ENCODE results near the gene ELAVL4.

DNA sequence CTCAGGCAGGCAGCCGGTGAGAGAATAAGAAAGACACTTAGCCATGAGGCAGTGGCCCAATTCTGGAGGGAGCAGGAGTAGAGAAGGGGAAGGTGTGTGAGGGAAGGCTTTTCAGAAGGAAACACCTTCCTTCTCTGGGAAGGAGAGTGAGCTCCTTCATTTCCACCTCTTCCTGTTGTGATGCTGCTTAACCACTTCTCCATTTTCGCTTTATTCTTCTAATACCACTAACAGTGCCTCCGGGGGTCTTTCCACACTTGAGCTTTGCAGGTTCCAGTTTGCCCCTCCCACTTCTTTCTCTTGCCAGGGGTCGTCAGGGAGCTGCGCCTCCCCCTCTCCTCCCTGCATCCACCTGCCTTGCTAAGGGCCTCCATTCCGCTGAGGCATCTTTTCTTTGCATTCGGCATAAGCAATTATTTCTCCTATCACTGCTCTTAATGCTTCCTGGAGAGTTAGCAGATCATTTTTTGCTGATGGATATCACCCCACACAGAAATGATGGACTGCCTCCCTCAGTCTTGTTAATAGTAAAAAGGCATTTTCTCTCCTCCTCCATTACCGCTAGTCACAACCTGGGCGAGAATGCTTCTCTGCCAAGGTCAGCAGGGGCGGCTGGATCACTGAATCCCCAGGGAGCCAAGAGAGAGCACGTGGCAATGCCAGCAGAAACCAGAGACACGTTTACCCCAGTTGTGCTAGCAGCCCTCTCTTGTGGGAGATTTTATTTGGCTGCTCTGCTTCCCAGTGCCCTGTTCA lies 74.8 kb downstream of the ELAVL4 start:
- TF ChIP-seq, protein P1, sequence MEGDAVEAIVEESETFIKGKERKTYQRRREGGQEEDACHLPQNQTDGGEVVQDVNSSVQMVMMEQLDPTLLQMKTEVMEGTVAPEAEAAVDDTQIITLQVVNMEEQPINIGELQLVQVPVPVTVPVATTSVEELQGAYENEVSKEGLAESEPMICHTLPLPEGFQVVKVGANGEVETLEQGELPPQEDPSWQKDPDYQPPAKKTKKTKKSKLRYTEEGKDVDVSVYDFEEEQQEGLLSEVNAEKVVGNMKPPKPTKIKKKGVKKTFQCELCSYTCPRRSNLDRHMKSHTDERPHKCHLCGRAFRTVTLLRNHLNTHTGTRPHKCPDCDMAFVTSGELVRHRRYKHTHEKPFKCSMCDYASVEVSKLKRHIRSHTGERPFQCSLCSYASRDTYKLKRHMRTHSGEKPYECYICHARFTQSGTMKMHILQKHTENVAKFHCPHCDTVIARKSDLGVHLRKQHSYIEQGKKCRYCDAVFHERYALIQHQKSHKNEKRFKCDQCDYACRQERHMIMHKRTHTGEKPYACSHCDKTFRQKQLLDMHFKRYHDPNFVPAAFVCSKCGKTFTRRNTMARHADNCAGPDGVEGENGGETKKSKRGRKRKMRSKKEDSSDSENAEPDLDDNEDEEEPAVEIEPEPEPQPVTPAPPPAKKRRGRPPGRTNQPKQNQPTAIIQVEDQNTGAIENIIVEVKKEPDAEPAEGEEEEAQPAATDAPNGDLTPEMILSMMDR (conservative IDR thresholded peaks at IDR 0.05; ENCODE audit: low read length) = no peak
- TF ChIP-seq EZH2phosphoT487 (IDR thresholded peaks at IDR 0.05; ENCODE audit: borderline replicate concordance) = no peak
